HepG2 (cell line): ENCODE data around the gene NCMAP. TPM values are rescaled to one million over a fixed set of nuclear protein-coding genes. Genes with fewer than 3 reads are reported as not detected.

Experiments
- AHDC1 ChIP-seq: sonication (generic); formaldehyde crosslinking; IDR thresholded peaks from 2 replicates; pipeline ENCODE4 v1.5.1; 2020; ENCODE audit warnings: mild to moderate bottlenecking, missing genetic modification reagents, borderline replicate concordance
- CREB1 ChIP-seq, 2 experiments: fragments of 450-650 bp in 1 of 2; IDR thresholded peaks; 2 replicates each; pipeline ENCODE4 v1.6.1; 2016 to 2017; ENCODE audit warnings: control low read depth in 1 of 2, mild to moderate bottlenecking in 1 of 2, missing compliant biosample characterization in 1 of 2, missing genetic modification characterization in 1 of 2
- GPN1 ChIP-seq: sonication (generic); formaldehyde crosslinking; IDR thresholded peaks from 2 replicates; pipeline ENCODE4 v1.5.1; 2020; ENCODE audit warnings: missing genetic modification reagents, borderline replicate concordance
- GTF2F1 ChIP-seq: fragments of 150-350 bp; IDR thresholded peaks from 2 replicates; pipeline ENCODE4 v1.6.1; 2014; ENCODE audit warnings: low read length
- MAF1 ChIP-seq: sonication (generic); formaldehyde crosslinking; IDR thresholded peaks from 2 replicates; pipeline ENCODE4 v1.5.0; 2020; ENCODE audit warnings: missing genetic modification reagents, borderline replicate concordance
- PAX8 ChIP-seq: sonication (generic); formaldehyde crosslinking; IDR thresholded peaks from 2 replicates; pipeline ENCODE4 v1.8.0; 2022; ENCODE audit warnings: mild to moderate bottlenecking, missing genetic modification reagents, borderline replicate concordance
- POLR2A ChIP-seq, 2 experiments: IDR thresholded peaks; 2 replicates each; pipeline ENCODE4 v1.6.1; 2011; ENCODE audit warnings: low read depth in 2 of 2, low read length in 2 of 2, mild to moderate bottlenecking in 1 of 2, moderate library complexity in 1 of 2; ENCODE audit not compliant: insufficient read depth in 1 of 2
- RNF2 ChIP-seq: fragments of 450-650 bp; conservative IDR thresholded peaks from 2 replicates; pipeline ENCODE4 v1.6.1; 2016; ENCODE audit warnings: low read depth
- TCF7 ChIP-seq: sonication (generic); IDR thresholded peaks from 2 replicates; pipeline ENCODE4 v1.6.1; 2016; ENCODE audit warnings: antibody characterized with exemption, low read depth
- THRA ChIP-seq: sonication (generic); formaldehyde crosslinking; IDR thresholded peaks from 2 replicates; pipeline ENCODE4 v1.4.0; 2020; ENCODE audit warnings: missing genetic modification reagents, borderline replicate concordance
- ZBTB49 ChIP-seq: sonication (generic); formaldehyde crosslinking; IDR thresholded peaks from 2 replicates; pipeline ENCODE4 v1.4.0; 2020; ENCODE audit warnings: missing genetic modification reagents, borderline replicate concordance
- ZC3H4 ChIP-seq: sonication (generic); formaldehyde crosslinking; IDR thresholded peaks from 2 replicates; pipeline ENCODE4 v1.4.0; 2020; ENCODE audit warnings: missing genetic modification reagents, borderline replicate concordance
- ZIK1 ChIP-seq: sonication (generic); formaldehyde crosslinking; IDR thresholded peaks from 2 replicates; pipeline ENCODE4 v1.5.0; 2020; ENCODE audit warnings: mild to moderate bottlenecking, low read depth, missing genetic modification reagents, borderline replicate concordance
- ZNF616 ChIP-seq: sonication (generic); formaldehyde crosslinking; IDR thresholded peaks from 2 replicates; pipeline ENCODE4 v1.5.0; 2020; ENCODE audit warnings: low read depth, mild to moderate bottlenecking, missing genetic modification reagents
- ZNF674 ChIP-seq: sonication (generic); formaldehyde crosslinking; IDR thresholded peaks from 2 replicates; pipeline ENCODE4 v1.5.0; 2020; ENCODE audit warnings: low read depth, mild to moderate bottlenecking, missing genetic modification reagents
- ZNF724P ChIP-seq: sonication (generic); formaldehyde crosslinking; IDR thresholded peaks from 2 replicates; pipeline ENCODE4 v1.8.0; 2022; ENCODE audit warnings: missing genetic modification reagents, borderline replicate concordance
- ZNF770 ChIP-seq: sonication (generic); formaldehyde crosslinking; IDR thresholded peaks from 2 replicates; pipeline ENCODE4 v1.5.0; 2020; ENCODE audit warnings: mild to moderate bottlenecking, missing genetic modification reagents
- polyA plus RNA-seq, 8 experiments: library from polyadenylated mRNA; depleted of rRNA in 3 of 8; stranded (reverse) in 7 of 8; unstranded in 1 of 8; fragments of >200 nt; fragmentation: Illumina TruSeq in 4 of 8; extraction: Trizol in 4 of 8; gene quantifications; 2 replicates each; pipeline versions ENCODE4 v1.2.1 to v1.2.3, GENCODE V29; 2011 to 2016; ENCODE audit warnings: low read depth in 4 of 8, missing spikeins in 1 of 8, mixed read lengths in 1 of 8; ENCODE audit not compliant: insufficient read depth in 1 of 8
- total RNA-seq, 5 experiments: library from RNA; depleted of rRNA; stranded (reverse); fragments of >200 nt; fragmentation: Illumina TruSeq; extraction: Trizol; gene quantifications; 2 replicates each; pipeline ENCODE4 v1.2.3, GENCODE V29; 2016; ENCODE audit warnings: low read depth in 1 of 5

Gene NCMAP
- total and polyA plus RNA-seq, 2 of the 13 experiments (the other 11 are each of a cell fraction or from before 2014, with no cell fraction given): 2.7 to 20.0 TPM

- no peak for TF ChIP-seq ZNF674 (CRISPR knock-in tag)
- no peak for TF ChIP-seq ZC3H4 (CRISPR knock-in tag)
- no peak for TF ChIP-seq CREB1 (IDR thresholded peaks at IDR 0.05)
- TF ChIP-seq CREB1 (CRISPR knock-in tag; IDR thresholded peaks at IDR 0.05): peak; percentile 73
- TF ChIP-seq AHDC1 (CRISPR knock-in tag): peak; percentile 70; the same call in 1 of the 2 replicates
- no peak for TF ChIP-seq GTF2F1
- 0 out of 2 replicates have a peak, but pooled peaks have one; percentile 25 for TF ChIP-seq ZIK1 (CRISPR knock-in tag)
- no peak for TF ChIP-seq GPN1
- TF ChIP-seq ZBTB49 (CRISPR knock-in tag): no peak
- peak in 1 of 2 experiments; percentile 55; a peak in 2 of 4 replicates for TF ChIP-seq POLR2A (IDR thresholded peaks at IDR 0.05; ENCODE audit: insufficient read depth in 1 of 2, low read depth in 2 of 2, low read length in 2 of 2)
- peak; percentile 66; the same call in 1 of the 2 replicates for TF ChIP-seq TCF7
- TF ChIP-seq PAX8: 0 out of 2 replicates have a peak, but pooled peaks have one; percentile 33
- TF ChIP-seq THRA (CRISPR knock-in tag): peak; percentile 33; the same call in 1 of the 2 replicates
- TF ChIP-seq ZNF616 (CRISPR knock-in tag): 0 out of 2 replicates have a peak, but pooled peaks have one; percentile 67
- TF ChIP-seq ZNF770 (CRISPR knock-in tag): peak; percentile 51; the same call in 1 of the 2 replicates
- no peak for TF ChIP-seq MAF1 (CRISPR knock-in tag)
- TF ChIP-seq RNF2: peak; percentile 69; the same call in 1 of the 2 replicates
- TF ChIP-seq ZNF724P: no peak
Measured at GRCh38 chr1:24551960-24552571, 3.8 kb upstream of the NCMAP start (continued).
